Colonic mucosa (tissue), 4 donors: Measurements from ENCODE around the gene CCNG1. TPM values are rescaled to one million over a fixed set of nuclear protein-coding genes. Genes with fewer than 3 reads are reported as not detected.

Experiments used
- DNase-seq: peaks from one replicate; pipeline ENCODE4 v3.0.0-alpha.2; 2020
- H3K27ac ChIP-seq: fragments of 200-600 bp; one replicate; pipeline ENCODE4 v1.8.0; 2021
- H3K27me3 ChIP-seq: fragments of 200-600 bp; one replicate; pipeline ENCODE4 v1.8.0; 2021
- H3K36me3 ChIP-seq: fragments of 200-600 bp; one replicate; pipeline ENCODE4 v1.8.0; 2021
- H3K4me1 ChIP-seq: fragments of 200-600 bp; one replicate; pipeline ENCODE4 v1.8.0; 2021; ENCODE audit warnings: mild to moderate bottlenecking
- H3K4me3 ChIP-seq: fragments of 200-600 bp; one replicate; pipeline ENCODE4 v1.8.0; 2021
- H3K9ac ChIP-seq, 2 donors: one replicate each; pipeline ENCODE4 v1.7.0; 2013; ENCODE audit warnings: control low read depth in 2 of 2, low read depth in 2 of 2, low read length in 2 of 2
- H3K9me3 ChIP-seq: fragments of 200-600 bp; one replicate; pipeline ENCODE4 v1.8.0; 2021
- CTCF ChIP-seq: fragments of 200-600 bp; IDR thresholded peaks from one replicate; pipeline ENCODE4 v1.8.0; 2022; ENCODE audit warnings: antibody characterized with exemption, mild to moderate bottlenecking
- intact Hi-C: fragments of 100-400 bp; cut with DNase I; formaldehyde crosslinking; loops from one replicate; pipeline ENCODE4 v1.14.1; 2022
- total RNA-seq, 2 donors: library from RNA; stranded (reverse); fragmentation: NEBNext Ultra II Directional in 1 of 2; extraction: Animal tissue kit (Norgen Biotek cat#: 25700) in 1 of 2; gene quantifications; one replicate each; pipeline ENCODE4 v1.2.1, GENCODE V29; 2021
- donor health status: healthy.
- donor health status: DM: no; HTN: no; CAD: no.
- donor health status: DM: no; HTN: no; CAD: no.

CCNG1 gene
- total RNA-seq, 2 donors from 2014 or later: 149 to 265 TPM

- no peak for DNase-seq
- H3K9ac ChIP-seq: no peak overlapping the region
- H3K27ac ChIP-seq: no peak overlapping the region
- intact Hi-C loops: no loop called here
- no peaks in the 10 kb centered on the region for H3K9me3 ChIP-seq
- H3K4me1 ChIP-seq: no peaks in the 10 kb centered on the region
- no peak for TF ChIP-seq CTCF
- no peaks in the 10 kb centered on the region for H3K36me3 ChIP-seq
- no peak overlapping the region for H3K4me3 ChIP-seq
- H3K27me3 ChIP-seq: no peaks in the 10 kb centered on the region
Observed at GRCh38 chr5:163432544-163432943, 4.9 kb upstream of the CCNG1 start.

- Histone ChIP-seq H3K36me3 (no peaks in the 10 kb centered on the region), H3K4me1 (no peaks in the 10 kb centered on the region), H3K4me3 (no peak overlapping the region), H3K9me3 (no peaks in the 10 kb centered on the region), H3K9ac (no peak overlapping the region), H3K27ac (peak overlapping the region; percentile 4), H3K27me3 (no peaks in the 10 kb centered on the region)
- peak; percentile 62 for DNase-seq
- intact Hi-C loops: no loop called here
- no peak for TF ChIP-seq CTCF
Observed at GRCh38 chr5:163433271-163433670, 4.1 kb upstream of the CCNG1 start.

- no peak overlapping the region for H3K4me3 ChIP-seq
- intact Hi-C loops: no loop called here
- no peaks in the 10 kb centered on the region for H3K36me3 ChIP-seq
- no peak overlapping the region for H3K9ac ChIP-seq
- DNase-seq: peak; percentile 69
- H3K4me1 ChIP-seq: no peaks in the 10 kb centered on the region
- H3K9me3 ChIP-seq: no peaks in the 10 kb centered on the region
- H3K27me3 ChIP-seq: no peaks in the 10 kb centered on the region
- no peak for TF ChIP-seq CTCF
- H3K27ac ChIP-seq: peak overlapping the region; percentile 35
Observed at GRCh38 chr5:163434401-163434866, 3.0 kb upstream of the CCNG1 start.

- intact Hi-C loops: no loop called here
- H3K36me3 ChIP-seq: no peaks in the 10 kb centered on the region
- peak overlapping the region; percentile 86 for H3K27ac ChIP-seq
- H3K4me3 ChIP-seq: no peak overlapping the region
- H3K27me3 ChIP-seq: no peaks in the 10 kb centered on the region
- H3K9me3 ChIP-seq: no peaks in the 10 kb centered on the region
- H3K4me1 ChIP-seq: peaks cover 5% of the 10 kb centered on the region
- no peak for DNase-seq
- TF ChIP-seq CTCF: no peak
- peak overlapping the region in 1 of 2 donors; percentile 98 for H3K9ac ChIP-seq
Observed at GRCh38 chr5:163436515-163436914, 880 bp upstream of the CCNG1 start.

- Histone ChIP-seq H3K27me3 (no peaks in the 10 kb centered on the region), H3K9ac (peak overlapping the region in 1 of 2 donors; percentile 98), H3K4me3 (peak overlapping the region; percentile 81), H3K27ac (peak overlapping the region; percentile 86), H3K9me3 (no peaks in the 10 kb centered on the region), H3K36me3 (no peaks in the 10 kb centered on the region), H3K4me1 (peaks cover 5% of the 10 kb centered on the region)
- no peak for DNase-seq
- TF ChIP-seq CTCF: no peak
- intact Hi-C loops: no loop called here
Observed at GRCh38 chr5:163437011-163437308, 435 bp upstream of the CCNG1 start.

GRCh38 chr5:163439092-163439425, 1.7 kb downstream of the CCNG1 start:
- TF ChIP-seq CTCF: no peak
- Histone ChIP-seq H3K4me3 (peak overlapping the region; percentile 81), H3K27ac (peak overlapping the region; percentile 86), H3K9me3 (no peaks in the 10 kb centered on the region), H3K36me3 (no peaks in the 10 kb centered on the region), H3K4me1 (peaks cover 5% of the 10 kb centered on the region), H3K27me3 (no peaks in the 10 kb centered on the region), H3K9ac (peak overlapping the region in 1 of 2 donors; percentile 98)
- intact Hi-C loops: no loop called here
- DNase-seq: no peak
